ENCODE data around the gene NEURL1.

Gene NEURL1

GRCh38 chr10:103589074-103589630, 95.6 kb downstream of the NEURL1 start:
- no peak for TF ChIP-seq SIN3A (IDR thresholded peaks at IDR 0.05; ENCODE audit: borderline replicate concordance, insufficient read depth, low read length)
- no peak for TF ChIP-seq TAF1 (IDR thresholded peaks at IDR 0.05; ENCODE audit: borderline replicate concordance, insufficient read depth, low read length)
- no peak for TF ChIP-seq POLR2AphosphoS5 (IDR thresholded peaks at IDR 0.05; ENCODE audit: low read depth, low read length)
- no peak for TF ChIP-seq FOXP2 (optimal IDR thresholded peaks at IDR 0.05; ENCODE audit: borderline replicate concordance, extremely low read depth, extremely low read length, insufficient read depth)
- TF ChIP-seq REST (IDR thresholded peaks at IDR 0.05; ENCODE audit: insufficient read depth in 1 of 2, low read depth in 2 of 2, low read length in 2 of 2): no peak

GRCh38 chr10:103590060-103590459, 96.6 kb downstream of the NEURL1 start:
- TF ChIP-seq TAF1 (IDR thresholded peaks at IDR 0.05; ENCODE audit: borderline replicate concordance, insufficient read depth, low read length) (no peak), REST (IDR thresholded peaks at IDR 0.05; ENCODE audit: insufficient read depth in 1 of 2, low read depth in 2 of 2, low read length in 2 of 2) (no peak), POLR2AphosphoS5 (IDR thresholded peaks at IDR 0.05; ENCODE audit: low read depth, low read length) (no peak), FOXP2 (optimal IDR thresholded peaks at IDR 0.05; ENCODE audit: borderline replicate concordance, extremely low read depth, extremely low read length, insufficient read depth) (no peak), SIN3A (IDR thresholded peaks at IDR 0.05; ENCODE audit: borderline replicate concordance, insufficient read depth, low read length) (no peak)

GRCh38 chr10:103590744-103591291, 97.3 kb downstream of the NEURL1 start:
- no peak for TF ChIP-seq POLR2AphosphoS5 (IDR thresholded peaks at IDR 0.05; ENCODE audit: low read depth, low read length)
- TF ChIP-seq SIN3A (IDR thresholded peaks at IDR 0.05; ENCODE audit: borderline replicate concordance, insufficient read depth, low read length): no peak
- TF ChIP-seq REST (IDR thresholded peaks at IDR 0.05; ENCODE audit: insufficient read depth in 1 of 2, low read depth in 2 of 2, low read length in 2 of 2): no peak
- TF ChIP-seq FOXP2 (optimal IDR thresholded peaks at IDR 0.05; ENCODE audit: borderline replicate concordance, extremely low read depth, extremely low read length, insufficient read depth): no peak
- TF ChIP-seq TAF1 (IDR thresholded peaks at IDR 0.05; ENCODE audit: borderline replicate concordance, insufficient read depth, low read length): no peak

- no peak for TF ChIP-seq FOXP2 (optimal IDR thresholded peaks at IDR 0.05; ENCODE audit: borderline replicate concordance, extremely low read depth, extremely low read length, insufficient read depth)
- no peak for TF ChIP-seq REST (IDR thresholded peaks at IDR 0.05; ENCODE audit: insufficient read depth in 1 of 2, low read depth in 2 of 2, low read length in 2 of 2)
- no peak for TF ChIP-seq POLR2AphosphoS5 (IDR thresholded peaks at IDR 0.05; ENCODE audit: low read depth, low read length)
- TF ChIP-seq TAF1 (IDR thresholded peaks at IDR 0.05; ENCODE audit: borderline replicate concordance, insufficient read depth, low read length): no peak
- TF ChIP-seq SIN3A (IDR thresholded peaks at IDR 0.05; ENCODE audit: borderline replicate concordance, insufficient read depth, low read length): no peak
Measured at GRCh38 chr10:103592186-103593021, 98.9 kb downstream of the NEURL1 start.
